ENCODE data around the gene SGPP2.

- no peak for TF ChIP-seq CTCF (optimal IDR thresholded peaks at IDR 0.05 in 1 of 3, IDR thresholded peaks at IDR 0.05 in 1 of 3, conservative IDR thresholded peaks at IDR 0.05 in 1 of 3; ENCODE audit: extremely low read depth in 1 of 3, insufficient read depth in 2 of 3, low read length in 3 of 3)
- TF ChIP-seq EZH2 (IDR thresholded peaks at IDR 0.05; ENCODE audit: low read length), result no peak
Measured at GRCh38 chr2:222525811-222526210, 101.5 kb downstream of the SGPP2 start.
